Activated naive CD4-positive, alpha-beta T cell treated with Interleukin-2 at 50 U/mL for 16 hours (primary cell): ENCODE data around the gene EMX1.

Experiments used
- DNase-seq: peaks from one replicate; pipeline ENCODE4 v3.0.0-alpha.2; 2020

The EMX1 gene

DNA sequence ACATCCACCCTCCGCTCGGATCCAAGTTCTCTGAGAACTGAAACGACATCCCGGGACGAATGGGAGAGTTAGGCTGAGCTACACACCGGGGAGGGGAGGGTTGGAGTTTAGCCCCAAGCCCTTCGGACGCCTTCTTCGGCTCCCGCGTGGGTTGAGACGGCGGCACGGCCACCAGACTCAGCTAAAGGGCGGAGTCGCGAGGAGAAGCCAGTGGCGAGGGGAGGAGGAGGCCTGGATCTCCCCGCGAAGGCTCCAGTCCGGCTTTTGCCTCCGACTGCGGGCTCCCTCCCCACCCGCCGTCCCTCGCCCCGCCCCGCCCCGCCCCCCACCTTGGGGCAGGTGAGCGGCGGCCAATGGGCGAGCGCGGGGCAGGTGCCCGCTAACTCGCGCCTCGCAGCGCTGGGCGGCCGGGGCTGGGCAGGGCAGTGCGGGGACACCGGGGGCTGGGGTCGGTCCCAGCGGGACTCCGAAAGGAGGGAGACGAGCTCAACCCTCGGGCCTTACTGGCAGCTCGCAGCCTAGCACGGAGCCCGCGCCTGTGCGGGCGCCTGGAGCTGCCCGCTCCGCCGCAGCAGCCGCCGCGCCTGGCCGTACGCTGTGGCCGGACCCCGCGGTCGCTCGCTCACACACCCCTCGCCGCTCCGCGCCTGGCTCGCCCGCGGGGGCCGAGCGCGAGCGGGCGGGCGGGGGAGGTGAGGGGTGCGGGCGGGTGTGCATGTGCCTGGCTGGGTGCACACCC, at the start of gene EMX1:
EMX1 (plus strand) TSS at position 382 of the 739 bp plus-strand sequence; CDS start at position 716, 334 bp downstream.
- DNase-seq, result peak; percentile 56

DNA sequence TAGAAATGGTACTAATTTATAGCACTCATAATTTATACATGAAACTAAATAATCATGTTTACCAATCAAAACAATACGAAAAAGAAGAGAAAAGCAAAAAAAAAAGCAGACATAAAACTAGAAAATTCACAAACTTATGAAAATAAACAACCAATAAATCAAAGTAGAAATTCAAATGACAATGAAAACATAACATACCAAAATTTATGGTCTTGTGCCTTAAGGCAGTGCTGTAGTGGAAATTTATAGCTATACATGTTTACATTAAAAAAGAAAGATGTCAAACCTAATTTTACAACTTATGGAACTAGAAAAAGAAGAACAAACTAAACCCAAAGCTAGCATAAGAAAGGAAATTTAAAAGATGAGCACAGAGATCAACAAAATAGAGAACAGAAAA, 46.3 kb upstream of the EMX1 start:
- no peak for DNase-seq

DNA sequence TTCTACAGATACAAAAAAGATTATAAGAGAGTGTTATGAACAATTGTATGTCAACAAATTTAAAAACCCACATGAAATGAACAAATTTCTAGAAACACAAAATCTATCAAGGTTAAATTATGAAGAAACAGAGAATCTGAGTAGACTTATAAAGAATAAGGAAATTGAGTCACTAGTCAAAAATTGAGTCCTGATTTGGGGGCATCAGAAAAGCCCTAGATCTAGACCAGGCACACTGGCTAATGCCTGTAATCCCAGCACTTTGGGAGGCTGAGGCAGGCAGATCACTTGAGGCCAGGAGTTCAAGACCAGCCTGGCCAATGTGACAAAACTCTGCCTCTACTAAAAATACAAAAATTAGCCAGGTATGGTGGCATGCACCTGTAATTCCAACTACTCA, 45.4 kb upstream of the EMX1 start:
- no peak for DNase-seq

DNA sequence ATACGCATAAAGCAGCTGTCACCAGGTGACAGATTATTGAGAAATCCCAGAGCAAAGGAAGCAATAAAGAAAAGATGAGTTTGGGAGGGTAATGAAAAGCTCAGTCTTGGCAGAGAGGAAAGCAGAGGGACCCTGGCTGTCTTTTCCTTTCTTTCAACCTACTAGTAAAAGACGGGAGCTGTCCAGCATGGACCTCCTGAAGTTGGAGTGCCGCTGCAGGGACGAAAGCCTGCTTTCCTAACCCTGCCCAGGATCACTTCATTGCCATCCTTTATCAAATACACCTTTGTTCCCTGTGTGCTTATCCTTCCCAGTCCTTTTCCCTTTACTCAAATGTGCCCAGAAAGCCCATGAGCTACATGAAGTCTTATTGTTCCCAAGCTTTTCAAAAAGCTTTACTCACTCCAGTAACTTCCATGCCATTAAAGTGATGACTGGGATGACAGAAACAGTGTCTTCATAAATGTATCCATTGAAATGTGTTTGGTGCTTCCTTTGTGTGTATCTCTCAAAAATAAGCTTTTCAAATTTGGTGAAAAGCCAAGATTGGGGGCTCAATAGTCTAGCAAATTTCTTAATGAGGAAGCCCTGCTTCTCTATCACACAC, 33.9 kb upstream of the EMX1 start:
- DNase-seq, result no peak

DNA sequence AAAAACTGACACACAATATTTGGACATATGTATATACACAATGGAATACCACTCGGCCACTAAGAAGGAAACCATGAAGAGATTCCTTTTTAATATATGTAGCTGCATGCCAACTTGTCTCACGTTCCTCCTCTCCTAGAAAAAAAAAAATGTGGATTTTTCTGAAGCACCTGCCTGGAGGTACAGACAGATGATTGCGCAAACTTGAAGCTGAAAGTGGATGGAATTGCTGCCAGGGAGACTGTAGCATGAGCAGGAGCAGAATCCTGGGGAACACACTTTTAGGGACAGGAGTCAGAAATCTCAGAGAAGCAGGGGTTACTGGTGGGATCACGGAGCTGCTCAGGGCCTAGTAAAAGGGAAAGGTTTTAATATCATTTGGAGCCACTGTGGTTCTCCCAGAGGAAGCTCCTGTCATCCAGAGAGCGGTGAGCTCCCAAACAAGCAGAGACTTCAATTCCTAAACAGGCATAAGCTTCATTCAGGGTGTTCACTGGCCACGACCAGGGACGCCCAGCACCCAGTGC, 30.8 kb upstream of the EMX1 start:
- no peak for DNase-seq

DNA sequence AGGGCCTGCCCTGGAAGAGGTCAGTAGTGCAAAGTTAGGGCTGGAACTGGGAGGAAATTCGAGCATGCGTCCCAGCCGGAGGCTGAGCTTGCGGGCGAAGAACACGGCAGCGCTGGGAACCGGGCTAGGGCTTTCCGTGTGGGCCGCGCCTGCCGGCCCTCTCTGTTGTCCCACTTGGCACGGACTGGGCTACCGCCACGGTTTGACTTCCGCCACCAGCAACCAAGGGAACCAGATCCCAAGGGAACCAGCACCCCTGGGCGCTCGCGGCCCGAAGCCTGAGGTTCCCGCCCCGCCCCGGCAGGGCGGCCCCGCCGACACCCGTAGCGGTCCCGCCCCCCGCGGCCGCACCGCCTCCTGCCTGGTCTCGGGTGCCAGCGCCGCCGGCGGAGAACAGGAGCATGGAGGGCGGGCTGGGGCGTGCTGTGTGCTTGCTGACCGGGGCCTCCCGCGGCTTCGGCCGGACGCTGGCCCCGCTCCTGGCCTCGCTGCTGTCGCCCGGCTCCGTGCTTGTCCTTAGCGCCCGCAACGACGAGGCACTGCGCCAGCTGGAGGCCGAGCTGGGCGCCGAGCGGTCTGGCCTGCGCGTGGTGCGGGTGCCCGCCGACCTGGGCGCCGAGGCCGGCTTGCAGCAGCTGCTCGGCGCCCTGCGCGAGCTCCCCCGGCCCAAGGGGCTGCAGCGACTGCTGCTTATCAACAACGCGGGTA, 30.1 kb upstream of the EMX1 start, which contains the start of gene SPR:
SPR (plus strand) TSS at position 377 of the 708 bp plus-strand sequence; CDS start at position 402, 25 bp downstream.
- DNase-seq, result peak; percentile 71

DNA sequence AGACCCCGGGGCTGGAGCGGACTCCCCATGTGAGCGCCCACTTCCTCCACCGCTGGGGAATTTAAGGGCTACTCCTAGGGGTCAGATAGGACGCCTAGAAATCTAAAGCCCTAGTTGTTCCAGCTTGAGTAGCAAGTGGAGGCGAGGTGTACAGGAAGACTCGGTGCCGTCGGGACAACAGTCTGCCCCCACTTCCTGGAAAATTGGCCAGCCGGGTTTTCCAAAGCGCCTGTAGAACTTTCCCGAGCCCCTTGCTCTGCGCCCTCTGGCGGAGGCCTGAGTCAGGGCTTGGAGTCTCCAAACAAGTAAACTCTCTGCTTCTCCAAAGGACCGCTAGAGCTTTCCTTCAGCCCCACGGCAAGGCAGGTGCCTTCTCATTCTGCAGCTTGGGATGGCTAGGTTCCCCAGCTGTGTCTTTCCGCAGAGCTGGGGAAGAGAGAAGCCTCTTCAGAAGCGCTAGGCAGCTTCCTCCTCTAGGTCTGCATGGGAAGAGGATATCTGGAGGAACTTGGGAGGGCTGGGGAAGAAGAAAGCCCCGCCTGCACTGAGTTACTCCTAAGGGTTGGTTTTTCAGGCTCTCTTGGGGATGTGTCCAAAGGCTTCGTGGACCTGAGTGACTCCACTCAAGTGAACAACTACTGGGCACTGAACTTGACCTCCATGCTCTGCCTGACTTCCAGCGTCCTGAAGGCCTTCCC, 29.4 kb upstream of the EMX1 start:
- DNase-seq, result peak; percentile 63

DNA sequence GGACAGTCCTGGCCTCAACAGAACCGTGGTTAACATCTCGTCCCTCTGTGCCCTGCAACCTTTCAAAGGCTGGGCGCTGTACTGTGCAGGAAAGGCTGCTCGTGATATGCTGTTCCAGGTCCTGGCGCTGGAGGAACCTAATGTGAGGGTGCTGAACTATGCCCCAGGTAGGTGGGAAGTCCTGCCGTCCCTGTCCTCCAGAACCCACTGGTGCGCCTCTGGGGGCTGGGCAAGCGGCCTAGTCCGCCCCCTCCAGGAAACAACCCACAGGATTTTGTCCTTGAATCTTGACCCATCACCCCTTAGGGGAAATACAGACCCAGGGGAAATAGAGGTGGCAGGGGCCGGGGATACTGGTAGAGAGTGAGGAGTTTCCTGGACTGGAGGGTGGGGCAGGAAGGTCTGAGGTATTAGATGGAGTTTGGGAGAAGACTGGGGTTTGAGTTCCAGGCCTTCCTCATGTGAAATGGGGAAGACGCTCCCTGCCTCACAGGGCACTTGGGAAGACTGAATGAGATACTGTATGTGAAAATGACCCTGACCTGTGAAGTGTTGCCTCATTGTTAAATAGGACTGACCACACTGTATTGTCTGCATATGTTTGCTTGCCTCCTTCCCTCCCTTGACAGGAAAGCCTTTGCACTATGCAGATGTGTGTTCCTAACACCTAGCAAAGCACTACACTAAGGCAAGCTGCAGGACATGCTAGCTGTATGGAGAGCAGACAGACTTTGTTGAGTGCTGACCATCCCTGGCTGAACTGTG, 28.7 kb upstream of the EMX1 start:
- DNase-seq, result no peak

DNA sequence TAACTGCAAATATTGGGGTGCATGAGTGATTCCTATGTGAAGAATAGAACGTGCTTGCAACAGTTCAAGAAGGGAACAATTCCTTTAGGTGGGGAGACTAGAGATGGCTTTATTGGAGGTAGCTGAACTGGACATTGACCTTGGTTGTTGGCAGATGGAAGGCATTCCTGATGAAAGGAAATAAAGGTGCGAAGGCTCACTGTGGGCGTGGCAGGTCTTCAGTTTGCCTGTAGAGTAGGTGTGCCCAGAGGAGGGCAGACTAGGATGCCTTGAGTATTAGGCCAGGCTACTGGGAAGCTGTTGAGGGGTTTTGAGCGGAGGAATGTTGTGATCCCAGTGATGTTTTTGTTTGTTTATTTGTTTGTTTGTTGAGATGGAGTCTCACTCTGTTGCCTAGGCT, 27.3 kb upstream of the EMX1 start:
- no peak for DNase-seq

DNA sequence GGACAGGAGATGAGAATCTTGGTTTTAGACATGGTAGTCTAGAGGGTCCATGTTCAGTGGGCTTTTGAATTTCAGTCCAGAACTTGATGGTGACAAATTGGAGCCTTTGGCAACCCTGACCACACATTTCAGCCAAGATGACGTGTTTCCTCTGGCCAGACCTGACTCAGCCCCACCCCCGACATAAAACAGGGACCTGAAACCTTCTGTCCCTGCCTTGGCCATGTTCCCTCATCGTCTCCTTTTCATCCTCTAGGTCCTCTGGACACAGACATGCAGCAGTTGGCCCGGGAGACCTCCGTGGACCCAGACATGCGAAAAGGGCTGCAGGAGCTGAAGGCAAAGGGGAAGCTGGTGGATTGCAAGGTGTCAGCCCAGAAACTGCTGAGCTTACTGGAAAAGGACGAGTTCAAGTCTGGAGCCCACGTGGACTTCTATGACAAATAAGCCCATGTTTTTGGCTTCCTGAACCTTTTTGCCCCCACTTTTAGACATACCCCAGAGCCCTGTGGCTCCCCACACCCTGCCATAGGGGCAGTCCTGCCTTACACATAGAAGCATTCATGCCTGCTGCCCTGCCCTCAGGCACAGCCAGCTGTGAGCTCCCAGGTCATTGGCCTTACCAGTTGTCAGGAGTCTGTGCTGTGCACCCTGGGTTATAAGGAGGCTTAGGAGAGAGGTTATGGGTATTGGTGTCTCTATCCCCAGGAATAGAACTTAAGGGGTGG, 26.1 kb upstream of the EMX1 start:
- no peak for DNase-seq

DNA sequence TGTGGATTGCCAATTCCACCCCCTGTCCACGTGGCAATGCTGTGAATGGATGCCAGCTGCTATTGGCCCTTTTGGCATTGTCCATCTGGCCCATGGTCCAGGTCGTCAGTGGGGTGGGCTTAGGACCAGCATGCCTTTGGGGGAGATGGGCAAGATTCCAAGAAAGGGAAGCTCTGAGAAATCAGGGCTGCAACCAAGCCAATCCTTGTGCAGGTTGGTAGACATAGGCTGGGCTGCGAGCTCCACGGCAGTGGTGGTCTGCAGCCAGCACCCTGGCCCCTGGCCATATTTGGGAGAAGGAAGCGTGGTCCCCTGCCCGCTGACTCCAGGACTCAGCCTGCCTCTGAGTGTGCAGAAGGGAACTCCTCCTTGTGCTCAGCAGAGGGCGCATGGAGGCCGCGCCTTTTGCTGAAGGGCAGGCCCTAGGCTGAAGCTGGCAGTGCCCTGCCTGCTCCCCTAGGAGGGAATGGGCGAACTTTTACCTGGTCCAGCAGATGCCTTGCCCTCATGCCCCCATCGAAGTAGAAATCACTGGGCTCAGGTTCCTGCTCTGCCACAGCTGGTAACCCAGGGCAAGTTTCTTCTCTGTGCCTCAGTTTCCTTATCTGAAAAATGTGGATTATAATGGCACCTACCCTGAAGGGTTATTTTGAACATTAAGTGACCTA, 24.7 kb upstream of the EMX1 start:
- peak; percentile 58 for DNase-seq

DNA sequence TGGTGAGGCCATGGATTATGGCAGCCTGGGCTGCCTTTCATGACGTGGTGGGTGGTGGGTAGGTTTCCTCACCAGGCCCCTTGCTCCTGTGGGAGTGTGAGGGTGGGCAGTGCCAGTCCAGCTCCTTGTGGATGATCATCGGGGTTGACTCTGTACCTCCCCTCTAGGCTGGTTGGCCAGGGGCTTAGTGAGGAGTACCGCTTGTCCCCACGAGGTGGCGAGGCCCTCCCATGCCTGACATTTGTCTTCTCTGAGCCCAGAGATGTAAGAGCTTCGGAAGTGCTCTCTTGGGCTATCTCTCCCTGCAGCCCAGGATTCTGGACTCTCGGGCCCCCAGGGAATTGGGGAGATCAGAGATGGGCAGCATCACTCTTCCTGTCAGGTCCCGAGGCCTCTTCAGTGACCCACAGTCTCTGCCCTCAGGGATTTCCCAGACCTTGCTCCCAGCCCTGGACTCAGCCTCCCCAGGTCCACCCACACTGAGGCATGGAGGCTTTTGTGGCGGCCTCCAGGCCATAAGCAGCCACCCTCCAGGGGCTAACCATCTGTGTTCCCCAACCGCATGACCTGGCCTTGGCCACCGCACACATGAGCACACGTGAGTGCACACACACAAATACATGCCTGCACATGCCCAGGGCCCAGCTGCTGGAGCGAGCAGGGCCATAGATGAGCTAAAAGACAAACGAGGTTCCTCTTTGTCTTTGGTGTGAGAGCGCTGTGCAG, 23.6 kb upstream of the EMX1 start:
- DNase-seq, result peak; percentile 42

DNA sequence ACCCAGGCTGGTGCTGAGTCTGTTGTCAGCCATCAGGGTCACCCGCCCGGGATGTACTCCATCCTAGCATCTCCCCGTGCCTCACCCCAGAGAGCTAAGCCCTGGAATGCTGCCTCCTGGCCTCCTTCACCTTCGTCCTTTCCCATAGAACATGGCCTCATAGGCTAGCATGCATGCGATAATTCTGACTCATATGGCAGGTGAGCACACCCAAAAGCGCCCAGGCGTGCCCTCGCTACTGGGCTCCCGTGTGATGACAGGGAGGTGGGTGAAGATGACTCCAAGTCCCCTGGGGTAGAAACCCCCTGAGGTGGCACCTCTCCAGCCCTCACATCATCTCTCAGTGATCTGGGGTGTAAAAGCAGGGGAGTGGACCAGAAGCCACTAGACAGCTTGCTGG, 22.8 kb upstream of the EMX1 start:
- DNase-seq, result no peak

DNA sequence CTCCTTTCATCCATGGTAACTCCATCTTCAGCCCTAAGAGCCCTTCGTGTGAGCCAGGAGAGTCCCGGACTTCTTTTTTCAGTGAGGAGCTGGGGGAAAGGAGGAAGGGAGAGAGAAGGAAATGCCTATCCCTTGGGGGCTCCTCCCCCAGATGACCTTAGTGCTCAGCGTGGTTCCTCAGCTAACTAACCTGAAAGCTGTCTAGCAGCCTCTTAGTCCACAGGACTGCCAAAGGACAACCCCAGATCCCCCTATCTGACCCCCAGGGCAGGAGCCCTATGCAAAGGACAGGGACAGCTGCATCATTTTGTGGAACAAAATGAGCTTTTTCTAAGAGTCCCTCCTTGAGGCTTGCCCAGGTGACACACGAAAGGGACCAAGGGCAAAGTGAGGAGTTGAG, 22.2 kb upstream of the EMX1 start:
- DNase-seq, result no peak

DNA sequence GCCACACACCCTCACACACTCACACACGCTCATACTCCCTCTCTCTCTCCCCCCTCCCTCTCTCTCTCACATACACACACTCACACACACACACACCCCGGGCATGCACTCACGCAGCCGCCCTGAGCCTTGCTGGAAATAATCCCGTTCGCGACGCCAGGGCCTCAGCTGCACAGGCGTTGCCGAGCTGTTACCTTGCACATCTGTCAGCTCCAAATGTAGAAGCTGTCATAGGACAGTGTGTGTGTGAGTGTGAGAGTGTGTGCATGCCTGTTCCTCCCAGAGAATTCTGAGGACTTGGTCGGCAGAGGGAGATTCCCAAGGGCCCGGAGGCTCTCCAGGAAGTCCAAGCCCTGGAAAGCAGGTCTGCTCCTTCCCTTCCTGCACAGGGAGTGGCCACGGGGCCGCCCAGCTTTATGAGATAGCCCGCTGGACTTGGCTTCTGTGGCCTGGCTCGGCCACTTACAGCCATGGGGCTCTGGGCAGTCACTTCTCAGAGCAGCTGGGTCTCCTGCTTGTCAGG, 21.5 kb upstream of the EMX1 start:
- DNase-seq, result no peak

DNA sequence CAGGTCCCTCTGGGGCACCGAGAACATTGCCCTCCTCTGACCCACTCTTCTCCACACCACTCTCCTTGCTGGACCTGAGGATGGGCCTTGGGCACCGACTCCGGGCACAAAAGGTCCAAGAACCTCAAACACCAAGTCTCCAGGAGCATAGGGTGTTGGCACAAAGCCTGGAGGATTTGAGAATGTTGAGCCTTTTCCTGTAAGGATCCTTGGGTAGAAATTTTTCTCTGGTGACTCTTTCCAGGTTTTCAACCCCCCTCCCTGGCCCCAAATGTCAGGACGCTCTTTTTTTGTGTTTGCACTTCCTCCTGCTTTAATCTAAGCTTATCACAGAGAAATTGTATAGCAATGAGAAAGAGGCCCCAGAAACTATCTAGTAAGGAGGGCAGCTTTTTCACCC, 20.9 kb upstream of the EMX1 start:
- no peak for DNase-seq

DNA sequence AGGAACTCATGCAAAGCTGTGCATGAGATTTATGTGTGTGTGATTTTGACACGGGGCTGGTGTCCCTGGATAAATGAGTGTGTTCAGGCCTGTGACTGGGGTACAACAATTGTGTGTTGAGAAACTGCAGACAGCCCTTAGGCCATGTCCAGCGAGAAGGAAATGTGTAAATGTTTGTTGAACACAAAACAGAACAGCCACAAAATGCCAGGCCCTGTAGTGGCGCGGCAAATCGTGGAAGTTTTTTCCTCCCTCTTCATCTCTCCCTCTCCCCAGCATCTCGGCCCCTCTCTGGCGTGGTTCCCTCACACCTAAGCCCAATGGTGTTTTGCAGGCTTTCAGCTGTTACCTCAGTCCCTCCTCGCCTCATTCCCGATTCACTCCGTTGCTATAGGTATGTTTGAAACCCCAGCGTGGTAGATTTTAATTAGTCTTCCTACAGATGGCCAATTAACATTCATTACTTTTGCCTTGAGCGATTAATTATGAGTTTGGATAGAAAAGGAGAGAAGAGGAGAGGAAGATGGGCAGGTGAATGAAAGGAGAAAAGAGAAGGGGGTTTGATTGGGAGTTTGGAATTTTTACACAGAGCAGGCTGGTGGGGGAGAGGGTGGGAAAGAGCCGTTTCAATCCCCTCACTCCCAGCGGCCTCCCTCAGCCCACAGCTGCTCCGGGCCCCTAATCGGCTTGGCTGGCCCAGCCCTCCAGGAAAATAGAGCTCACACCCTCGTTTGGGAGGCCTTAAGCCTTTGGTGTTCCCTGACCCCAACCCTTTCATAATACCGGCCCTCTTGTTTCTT, 19.3 kb upstream of the EMX1 start:
- no peak for DNase-seq

DNA sequence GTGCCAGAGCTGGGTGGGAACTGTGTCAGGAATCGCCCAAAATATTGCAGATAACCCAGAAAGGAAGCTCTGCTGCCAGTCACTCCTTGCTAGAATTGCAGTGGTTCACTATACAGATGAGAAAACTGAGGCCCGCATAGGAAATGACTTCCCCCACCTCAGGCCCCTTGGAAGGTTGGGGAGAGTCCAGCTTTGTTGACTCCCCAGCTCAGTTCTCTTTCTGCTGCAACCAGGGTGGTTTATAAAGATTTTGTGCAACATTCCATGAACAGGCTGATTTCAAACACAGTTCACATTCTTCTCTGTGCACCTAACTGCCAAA, 18.8 kb upstream of the EMX1 start:
- no peak for DNase-seq

DNA sequence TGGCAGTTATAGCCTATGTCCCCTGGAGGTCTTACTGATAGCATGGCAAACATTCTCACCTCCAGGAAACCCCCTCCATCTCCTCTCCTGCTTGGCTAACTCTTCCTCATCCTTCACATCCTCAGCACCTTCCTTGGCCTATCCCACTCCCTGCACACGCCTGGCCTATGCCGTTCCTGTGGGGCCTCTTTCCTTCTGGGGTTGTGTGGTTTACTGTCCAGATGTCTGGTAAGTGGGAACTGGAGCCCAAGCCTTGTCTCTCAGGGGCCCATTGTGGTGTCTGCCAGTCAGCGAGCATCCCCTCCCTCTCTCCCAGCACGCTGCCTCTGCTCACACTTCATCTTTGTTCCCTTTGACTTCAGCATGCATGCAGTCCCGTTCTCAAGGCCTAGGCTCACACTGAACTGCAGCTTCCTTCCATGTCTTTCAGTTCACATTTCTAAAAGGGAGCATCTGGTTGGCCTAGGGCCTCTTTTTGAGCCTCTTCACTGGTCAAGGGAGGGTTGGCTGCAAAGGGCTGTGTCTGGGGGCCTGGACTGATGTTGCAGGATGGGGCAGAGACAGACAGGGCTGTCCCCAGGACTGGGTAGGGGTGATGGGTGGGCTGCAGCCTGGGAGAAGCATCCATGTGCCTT, 17.0 kb upstream of the EMX1 start:
- no peak for DNase-seq
